ENCODE measurements around the gene ZNG1A. TPM values are rescaled to one million over a fixed set of nuclear protein-coding genes. Genes with fewer than 3 reads are reported as not detected.
"Not testable (repeated sequence)": the region's sequence is repeated elsewhere in the genome, so short reads cannot be mapped to it uniquely, and the experiment has no call there.

ZNG1A gene
- total RNA-seq, 1 experiment from 2014 or later = 19.5 TPM

DNA sequence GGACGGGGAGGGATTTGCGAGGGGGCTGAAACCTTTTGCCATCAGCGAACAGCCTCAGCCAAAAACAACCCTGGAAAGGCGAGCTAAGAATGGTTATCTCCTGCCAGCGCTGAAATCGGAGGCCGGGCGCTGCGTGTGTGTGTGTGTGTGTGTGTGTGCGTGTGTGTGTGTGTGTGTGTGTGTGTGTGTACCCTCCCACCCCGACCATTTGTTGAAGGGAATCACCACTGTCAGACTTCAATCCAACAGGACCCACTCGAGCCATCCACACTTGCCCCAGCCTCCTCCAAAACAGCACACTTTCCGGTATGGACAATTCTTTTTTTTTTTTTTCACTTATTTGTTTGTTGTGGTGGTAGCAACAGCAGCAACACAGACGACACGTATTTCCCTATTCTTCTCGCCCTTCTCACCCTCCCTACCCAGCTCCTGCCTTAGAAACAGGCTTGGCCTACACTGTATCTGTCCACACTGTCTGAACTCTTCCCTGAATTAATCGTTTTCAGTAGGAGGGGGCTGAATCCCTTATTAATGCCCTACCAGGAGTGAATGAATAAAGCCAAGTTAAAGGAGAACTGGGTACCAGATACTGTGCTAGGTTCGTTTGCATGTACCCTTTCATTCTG, 104.8 kb downstream of the ZNG1A start:
- H3K4me1 ChIP-seq (replicated peaks; ENCODE audit: insufficient read depth); H3K9me2 ChIP-seq (ENCODE audit: insufficient read depth); POLR2A ChIA-PET (ENCODE audit: unreplicated experiment); H3K79me2 ChIP-seq (ENCODE audit: low read depth); DNase-seq; H3K9me3 ChIP-seq (ENCODE audit: insufficient read depth, low read depth); H3K27ac ChIP-seq; H3K4me2 ChIP-seq; BruUV-seq (replicated peaks); H3K36me3 ChIP-seq (ENCODE audit: low read depth); H2AFZ ChIP-seq; H3K4me3 ChIP-seq; H3F3A ChIP-seq (ENCODE audit: insufficient read depth, low read depth); H4K20me1 ChIP-seq (ENCODE audit: insufficient read depth); intact Hi-C loops (cut with micrococcal nuclease; ENCODE audit: unreplicated experiment); CTCF ChIA-PET; H3K27me3 ChIP-seq (ENCODE audit: insufficient read depth, low read depth): not testable (repeated sequence)

DNA sequence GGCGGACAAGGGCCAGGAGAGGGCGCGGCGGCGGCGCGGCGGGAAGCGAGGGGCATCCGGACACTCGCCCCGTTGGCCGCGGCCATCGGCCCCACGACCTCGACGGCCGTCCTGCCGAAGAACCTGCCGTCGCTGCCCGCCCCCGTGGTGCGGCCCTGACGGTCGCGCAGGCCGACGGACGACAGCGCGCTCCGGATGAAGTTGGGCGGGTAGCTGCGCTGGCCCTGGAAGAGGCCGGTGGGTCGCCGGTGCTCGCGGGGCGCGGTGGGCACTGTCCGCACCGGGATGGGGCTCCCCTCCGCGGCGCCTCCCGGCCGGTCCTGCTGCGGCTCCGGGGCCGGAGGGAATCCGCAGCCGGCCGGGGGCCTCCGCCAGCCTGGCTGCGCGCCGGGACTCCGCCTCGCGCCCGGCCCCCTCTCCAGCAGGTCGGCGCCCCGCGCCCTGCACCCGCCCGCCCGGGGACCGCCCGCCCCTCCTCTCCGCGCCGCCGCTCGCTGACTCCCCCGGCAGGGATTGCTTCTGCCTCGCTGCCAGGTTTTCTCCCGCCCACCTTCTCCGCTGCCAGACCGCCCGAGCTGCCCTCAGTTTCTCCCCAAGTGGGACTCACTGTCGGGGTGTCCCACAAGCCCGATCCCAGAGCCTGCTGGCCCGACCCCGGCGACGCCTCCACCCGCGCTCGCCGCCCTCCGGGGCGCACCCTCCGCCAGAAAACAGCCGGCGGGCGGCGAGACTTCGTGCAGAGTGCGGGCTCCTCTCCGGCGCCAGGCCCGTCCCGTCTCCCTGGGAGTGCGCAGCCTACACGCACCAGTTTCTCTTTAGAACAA, 105.6 kb downstream of the ZNG1A start:
- CTCF ChIA-PET; H3F3A ChIP-seq (ENCODE audit: insufficient read depth, low read depth); POLR2A ChIA-PET (ENCODE audit: unreplicated experiment); H3K4me1 ChIP-seq (replicated peaks; ENCODE audit: insufficient read depth); DNase-seq; H3K36me3 ChIP-seq (ENCODE audit: low read depth); H2AFZ ChIP-seq; H3K4me2 ChIP-seq; H3K27ac ChIP-seq; H3K9me3 ChIP-seq (ENCODE audit: insufficient read depth, low read depth); intact Hi-C loops (cut with micrococcal nuclease; ENCODE audit: unreplicated experiment); H3K79me2 ChIP-seq (ENCODE audit: low read depth); H3K27me3 ChIP-seq (ENCODE audit: insufficient read depth, low read depth); H3K9me2 ChIP-seq (ENCODE audit: insufficient read depth); H3K4me3 ChIP-seq; H4K20me1 ChIP-seq (ENCODE audit: insufficient read depth); BruUV-seq (replicated peaks): not testable (repeated sequence)

Other genes with a start within 250 kb of the ZNG1A start
- gene WASHC1, start 149.6 kb downstream of the ZNG1A start, total RNA-seq (2021) = 19.0 and 26.1 TPM in 2 replicates
- gene FOXD4, start 60.6 kb downstream of the ZNG1A start, total RNA-seq (2021) = not detected in 2 replicates
- gene DOCK8, start 35.8 kb upstream of the ZNG1A start, total RNA-seq (2021) = 7.5 and 8.1 TPM in 2 replicates

All from PC-9 (cell line).